NCI-H1694 (cell line): ENCODE results near the gene F7.
"Not testable (repeated sequence)": the region's sequence is repeated elsewhere in the genome, so short reads cannot be mapped to it uniquely, and the experiment has no call there.

Experiments used
- DNase-seq: peaks from one replicate; lab custom pipeline; 2025; lab: John Stamatoyannopoulos, UW

The F7 gene

GRCh38 chr13:113102727-113103126 lies 2.9 kb upstream of the F7 start:
- DNase-seq = no peak

- DNase-seq = no peak
These were observed 1.9 kb upstream of the F7 start for GRCh38 chr13:113103646-113104045.

- DNase-seq = no peak
These were observed 396 bp downstream of the F7 start for GRCh38 chr13:113105921-113106452.

- no peak for DNase-seq
These were observed 1.2 kb downstream of the F7 start for GRCh38 chr13:113106711-113107351.

GRCh38 chr13:113108521-113108920 lies 2.9 kb downstream of the F7 start:
- not testable (repeated sequence) for DNase-seq

- no peak for DNase-seq
These were observed 3.8 kb downstream of the F7 start for GRCh38 chr13:113109151-113110047.

- no peak for DNase-seq
These were observed 4.7 kb downstream of the F7 start for GRCh38 chr13:113110048-113110851.

GRCh38 chr13:113110852-113111315 lies 5.3 kb downstream of the F7 start:
- no peak for DNase-seq

- not testable (repeated sequence) for DNase-seq
These were observed 6.2 kb downstream of the F7 start for GRCh38 chr13:113111821-113112220.

GRCh38 chr13:113112475-113112874 lies 6.9 kb downstream of the F7 start:
- not testable (repeated sequence) for DNase-seq

- DNase-seq = no peak
These were observed 7.6 kb downstream of the F7 start for GRCh38 chr13:113112893-113113845.

- DNase-seq = no peak
These were observed 8.3 kb downstream of the F7 start for GRCh38 chr13:113113846-113114271.

- DNase-seq = no peak
These were observed 9.1 kb downstream of the F7 start for GRCh38 chr13:113114511-113115362.

- DNase-seq = no peak
These were observed 10.0 kb downstream of the F7 start for GRCh38 chr13:113115363-113116205.

- DNase-seq = no peak
These were observed 10.7 kb downstream of the F7 start for GRCh38 chr13:113116206-113116800.

- DNase-seq = no peak
These were observed 11.3 kb downstream of the F7 start for GRCh38 chr13:113116871-113117271.

GRCh38 chr13:113117335-113117872 lies 11.8 kb downstream of the F7 start:
- no peak for DNase-seq

- no peak for DNase-seq
These were observed 12.3 kb downstream of the F7 start for GRCh38 chr13:113117911-113118260.
